HepG2 (cell line): ENCODE data around the gene A3GALT2. TPM values are rescaled to one million over a fixed set of nuclear protein-coding genes. Genes with fewer than 3 reads are reported as not detected.

Experiments used
- ATAC-seq: fragments of 200-7000 bp; cut with Tn5 transposase; 3 replicates; pipeline ENCODE4 v1.9.1; 2020; ENCODE audit warnings: mild to moderate bottlenecking, moderate library complexity
- BruUV-seq: library from RNA; stranded (reverse); fragments of 400-500 nt; replicated peaks from 2 replicates; lab custom pipeline; 2021; lab: Mats Ljungman, UMichigan
- CTCF ChIA-PET: fragments of 300-600 bp; formaldehyde crosslinking; extraction: SDS; loops from one replicate; lab custom pipeline; 2021; ENCODE audit warnings: low total read pairs, inconsistent platforms, low intra/inter-chr PET ratio; lab: Yijun Ruan, JAX
- POLR2A ChIA-PET: fragments of 350-600 bp; sonication (Branson Sonifier 250); formaldehyde crosslinking; loops from one replicate; lab custom pipeline; 2020; ENCODE audit warnings: antibody characterized with exemption, inconsistent platforms; lab: Yijun Ruan, JAX
- DNase-seq: peaks from one replicate; pipeline ENCODE4 v3.0.0-alpha.2; 2015; ENCODE audit warnings: low spot score
- FAIRE-seq: peaks from 3 replicates; lab custom pipeline; 2011; peaks lifted over from hg19 to GRCh38; lab: Jason Lieb, UNC
- H2AFZ ChIP-seq: one replicate; pipeline ENCODE4 v1.6.1; 2011; ENCODE audit warnings: low read length, inconsistent platforms
- H3K27ac ChIP-seq: fragments of 300-600 bp; 3 replicates; pipeline ENCODE4 v1.8.0; 2011; ENCODE audit warnings: mixed run types, mild to moderate bottlenecking, mixed read lengths, low read length, inconsistent platforms; ENCODE audit not compliant: insufficient read depth; ENCODE audit errors: extremely low read length
- H3K27me3 ChIP-seq, 2 experiments: fragments of 200-600 bp in 1 of 2; 2 replicates in 1 of 2; 3 replicates in 1 of 2; pipeline versions ENCODE4 v1.6.0 to v1.8.0; 2011; ENCODE audit warnings: low read length in 2 of 2, mild to moderate bottlenecking in 2 of 2, moderate library complexity in 2 of 2, inconsistent platforms in 1 of 2; ENCODE audit not compliant: insufficient read depth in 2 of 2, control insufficient read depth in 1 of 2
- H3K36me3 ChIP-seq, 2 experiments: fragments of 200-600 bp in 1 of 2; replicated peaks in 1 of 2; 2 replicates in 1 of 2; 3 replicates in 1 of 2; pipeline versions ENCODE4 v1.5.1 to v1.8.0; 2011; ENCODE audit warnings: low read length in 2 of 2, inconsistent platforms in 1 of 2; ENCODE audit not compliant: insufficient read depth in 2 of 2, control insufficient read depth in 1 of 2
- H3K4me1 ChIP-seq: 2 replicates; pipeline ENCODE4 v1.5.1; 2012; ENCODE audit warnings: low read length, inconsistent platforms; ENCODE audit not compliant: insufficient read depth
- H3K4me2 ChIP-seq: 2 replicates; pipeline ENCODE4 v1.6.0; 2011; ENCODE audit warnings: low read depth, low read length, inconsistent platforms
- H3K4me3 ChIP-seq, 3 experiments: fragments of 200-600 bp in 1 of 3; sonication (generic), shearing (Covaris generic) in 1 of 3; replicated peaks in 1 of 3; 2 replicates each; pipeline ENCODE4 v1.5.1; 2011 to 2016; ENCODE audit warnings: low read length in 3 of 3, inconsistent platforms in 2 of 3, low read depth in 2 of 3, mild to moderate bottlenecking in 2 of 3, control low read depth in 1 of 3, mixed read lengths in 1 of 3; ENCODE audit not compliant: insufficient read depth in 1 of 3
- H3K79me2 ChIP-seq: one replicate; pipeline ENCODE4 v1.6.1; 2011; ENCODE audit warnings: low read length, inconsistent platforms; ENCODE audit not compliant: insufficient read depth
- H3K9ac ChIP-seq: 2 replicates; pipeline ENCODE4 v1.6.0; 2011; ENCODE audit warnings: mild to moderate bottlenecking, low read depth, low read length, inconsistent platforms; ENCODE audit not compliant: insufficient read depth
- H3K9me3 ChIP-seq: 2 replicates; pipeline ENCODE4 v1.5.1; 2012; ENCODE audit warnings: mild to moderate bottlenecking, low read length
- H4K20me1 ChIP-seq: 2 replicates; pipeline ENCODE4 v1.6.0; 2011; ENCODE audit warnings: inconsistent platforms, mild to moderate bottlenecking, low read length, moderate library complexity; ENCODE audit not compliant: insufficient read depth
- ATAD3A ChIP-seq: sonication (generic); formaldehyde crosslinking; IDR thresholded peaks from 2 replicates; pipeline ENCODE4 v1.4.0; 2020; ENCODE audit warnings: missing genetic modification reagents
- EZH2 ChIP-seq: conservative IDR thresholded peaks from 2 replicates; pipeline ENCODE4 v1.6.1; 2012; ENCODE audit warnings: mild to moderate bottlenecking, low read depth, low read length, moderate library complexity
- HOXA7 ChIP-seq: sonication (generic); formaldehyde crosslinking; IDR thresholded peaks from 2 replicates; pipeline ENCODE4 v1.8.1; 2022; ENCODE audit warnings: mild to moderate bottlenecking, missing genetic modification reagents, moderate library complexity
- ISL2 ChIP-seq: sonication (generic); formaldehyde crosslinking; IDR thresholded peaks from 2 replicates; pipeline ENCODE4 v1.5.0; 2020; ENCODE audit warnings: missing genetic modification reagents
- RCOR2 ChIP-seq: IDR thresholded peaks from 2 replicates; pipeline ENCODE4 v1.6.1; 2016; ENCODE audit warnings: missing biosample characterization, missing genetic modification reagents
- TP53 ChIP-seq: sonication (generic); formaldehyde crosslinking; conservative IDR thresholded peaks from 2 replicates; pipeline ENCODE4 v1.4.0; 2020; ENCODE audit warnings: missing genetic modification reagents
- ZNF564 ChIP-seq: sonication (generic); formaldehyde crosslinking; IDR thresholded peaks from 2 replicates; pipeline ENCODE4 v1.8.1; 2023; ENCODE audit warnings: mild to moderate bottlenecking, missing genetic modification reagents
- WGBS: methylation state at CpG from one replicate; pipeline ENCODE4 v1.1.6; 2017; ENCODE audit warnings: low lambda C conversion rate; 5-methylcytosine and 5-hydroxymethylcytosine counted together
- in situ Hi-C: cut with HindIII; loops from 2 replicates; pipeline ENCODE4 v1.10.0; 2017; ENCODE audit warnings: low pct_unique_long_range_greater_than_20kb; ENCODE audit not compliant: extremely low pct_ligation_motif_present
- intact Hi-C: fragments of 100-400 bp; cut with micrococcal nuclease; formaldehyde crosslinking; loops from one replicate; pipeline ENCODE4 v1.10.0; 2022; ENCODE audit not compliant: unreplicated experiment
- polyA plus RNA-seq, 8 experiments: library from polyadenylated mRNA; depleted of rRNA in 3 of 8; stranded (reverse) in 7 of 8; unstranded in 1 of 8; fragments of >200 nt; fragmentation: Illumina TruSeq in 4 of 8; extraction: Trizol in 4 of 8; gene quantifications; 2 replicates each; pipeline versions ENCODE4 v1.2.1 to v1.2.3, GENCODE V29; 2011 to 2016; ENCODE audit warnings: low read depth in 4 of 8, missing spikeins in 1 of 8, mixed read lengths in 1 of 8; ENCODE audit not compliant: insufficient read depth in 1 of 8
- total RNA-seq, 5 experiments: library from RNA; depleted of rRNA; stranded (reverse); fragments of >200 nt; fragmentation: Illumina TruSeq; extraction: Trizol; gene quantifications; 2 replicates each; pipeline ENCODE4 v1.2.3, GENCODE V29; 2016; ENCODE audit warnings: low read depth in 1 of 5
- TF ChIP-seq, protein P1 (sequence below): sonication (generic); formaldehyde crosslinking; IDR thresholded peaks from 2 replicates; pipeline ENCODE4 v1.5.0; 2020; ENCODE audit warnings: mild to moderate bottlenecking, missing genetic modification reagents, moderate library complexity
- TF ChIP-seq, protein P2 (sequence below): sonication (generic); formaldehyde crosslinking; IDR thresholded peaks from 2 replicates; pipeline ENCODE4 v1.9.0; 2021; ENCODE audit warnings: missing genetic modification reagents, borderline replicate concordance
- TF ChIP-seq, protein P3 (sequence below): fragments of 450-650 bp; IDR thresholded peaks from 2 replicates; pipeline ENCODE4 v1.6.1; 2016
- TF ChIP-seq, protein P4 (sequence below): IDR thresholded peaks from 2 replicates; pipeline ENCODE4 v1.6.1; 2016; ENCODE audit warnings: low read depth, control low read depth
- TF ChIP-seq, protein P5 (sequence below): sonication (generic); formaldehyde crosslinking; IDR thresholded peaks from 2 replicates; pipeline ENCODE4 v1.5.0; 2020; ENCODE audit warnings: mild to moderate bottlenecking, missing genetic modification reagents, borderline replicate concordance
- TF ChIP-seq, protein P6 (sequence below): sonication (generic); formaldehyde crosslinking; conservative IDR thresholded peaks from 2 replicates; pipeline ENCODE4 v1.8.1; 2023; ENCODE audit warnings: missing genetic modification reagents

A3GALT2 gene
- total and polyA plus RNA-seq, 2 of the 13 experiments (the other 11 are each of a cell fraction or from before 2014, with no cell fraction given): not detected

DNA sequence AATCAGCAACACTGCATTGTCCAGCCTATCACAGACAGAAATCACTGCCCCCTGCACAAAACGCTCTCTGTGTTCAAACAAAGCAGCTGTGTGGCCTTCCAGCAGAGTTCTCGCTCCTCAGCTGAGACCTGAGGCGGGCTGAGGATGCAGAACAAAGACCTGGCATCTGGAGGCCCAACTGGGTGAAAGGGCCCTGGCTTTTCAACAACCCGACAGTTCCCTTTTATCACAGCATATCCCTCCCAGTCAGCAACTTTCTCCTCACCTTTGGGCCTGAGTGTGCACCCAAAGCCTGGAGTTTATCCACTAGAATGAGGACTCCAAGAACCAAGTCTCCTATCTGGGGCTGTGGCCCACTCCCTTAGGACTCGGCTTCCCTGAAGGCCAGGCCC, 42.6 kb upstream of the A3GALT2 start:
- no peaks in the 10 kb centered on the region for H3K79me2 ChIP-seq
- no peak overlapping the region for H3K9ac ChIP-seq
- peaks cover 3% of the 10 kb centered on the region; the same call in 1 of the 2 replicates for H4K20me1 ChIP-seq
- H3K9me3 ChIP-seq: no peaks in the 10 kb centered on the region
- no peaks in the 10 kb centered on the region for H3K36me3 ChIP-seq
- intact Hi-C loops (loop anchor here (10.0 kb wide), 1 partner anchor 249 kb away; no protein-coding TSS in a partner anchor), in situ Hi-C loops (no loop called here)
- H3K27me3 ChIP-seq: peaks cover 0 to 8% of the 10 kb centered on the region in 2 experiments; a peak in 2 of 5 replicates
- FAIRE-seq: no peak
- ChIA-PET CTCF (no interaction called here), POLR2A (interaction anchor here (0.7 to 2.0 kb wide), 6 partner anchors 11 to 108 kb away, joined by 3 to 15 read pairs (median 3); no protein-coding TSS in a partner anchor)
- no peak for ATAC-seq
- H3K27ac ChIP-seq: no peak overlapping the region
- peak overlapping the region; percentile 56; the same call in 1 of the 2 replicates for H3K4me2 ChIP-seq
- peaks cover 52% of the 10 kb centered on the region for H3K4me1 ChIP-seq
- no peak overlapping the region for H2AFZ ChIP-seq
- WGBS: 16% methylated on average over 5 of the region's 5 CpGs
- no TSS peak for BruUV-seq
- peak overlapping the region in 1 of 3 experiments; percentile 39; a peak in 1 of 6 replicates for H3K4me3 ChIP-seq
- no peak for DNase-seq
- TF ChIP-seq, protein P1, sequence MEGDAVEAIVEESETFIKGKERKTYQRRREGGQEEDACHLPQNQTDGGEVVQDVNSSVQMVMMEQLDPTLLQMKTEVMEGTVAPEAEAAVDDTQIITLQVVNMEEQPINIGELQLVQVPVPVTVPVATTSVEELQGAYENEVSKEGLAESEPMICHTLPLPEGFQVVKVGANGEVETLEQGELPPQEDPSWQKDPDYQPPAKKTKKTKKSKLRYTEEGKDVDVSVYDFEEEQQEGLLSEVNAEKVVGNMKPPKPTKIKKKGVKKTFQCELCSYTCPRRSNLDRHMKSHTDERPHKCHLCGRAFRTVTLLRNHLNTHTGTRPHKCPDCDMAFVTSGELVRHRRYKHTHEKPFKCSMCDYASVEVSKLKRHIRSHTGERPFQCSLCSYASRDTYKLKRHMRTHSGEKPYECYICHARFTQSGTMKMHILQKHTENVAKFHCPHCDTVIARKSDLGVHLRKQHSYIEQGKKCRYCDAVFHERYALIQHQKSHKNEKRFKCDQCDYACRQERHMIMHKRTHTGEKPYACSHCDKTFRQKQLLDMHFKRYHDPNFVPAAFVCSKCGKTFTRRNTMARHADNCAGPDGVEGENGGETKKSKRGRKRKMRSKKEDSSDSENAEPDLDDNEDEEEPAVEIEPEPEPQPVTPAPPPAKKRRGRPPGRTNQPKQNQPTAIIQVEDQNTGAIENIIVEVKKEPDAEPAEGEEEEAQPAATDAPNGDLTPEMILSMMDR (CRISPR knock-in tag): no peak
- no peak for TF ChIP-seq ISL2 (CRISPR knock-in tag)
- TF ChIP-seq, protein P2, sequence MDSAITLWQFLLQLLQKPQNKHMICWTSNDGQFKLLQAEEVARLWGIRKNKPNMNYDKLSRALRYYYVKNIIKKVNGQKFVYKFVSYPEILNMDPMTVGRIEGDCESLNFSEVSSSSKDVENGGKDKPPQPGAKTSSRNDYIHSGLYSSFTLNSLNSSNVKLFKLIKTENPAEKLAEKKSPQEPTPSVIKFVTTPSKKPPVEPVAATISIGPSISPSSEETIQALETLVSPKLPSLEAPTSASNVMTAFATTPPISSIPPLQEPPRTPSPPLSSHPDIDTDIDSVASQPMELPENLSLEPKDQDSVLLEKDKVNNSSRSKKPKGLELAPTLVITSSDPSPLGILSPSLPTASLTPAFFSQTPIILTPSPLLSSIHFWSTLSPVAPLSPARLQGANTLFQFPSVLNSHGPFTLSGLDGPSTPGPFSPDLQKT (CRISPR knock-in tag): no peak
- TF ChIP-seq, protein P3, sequence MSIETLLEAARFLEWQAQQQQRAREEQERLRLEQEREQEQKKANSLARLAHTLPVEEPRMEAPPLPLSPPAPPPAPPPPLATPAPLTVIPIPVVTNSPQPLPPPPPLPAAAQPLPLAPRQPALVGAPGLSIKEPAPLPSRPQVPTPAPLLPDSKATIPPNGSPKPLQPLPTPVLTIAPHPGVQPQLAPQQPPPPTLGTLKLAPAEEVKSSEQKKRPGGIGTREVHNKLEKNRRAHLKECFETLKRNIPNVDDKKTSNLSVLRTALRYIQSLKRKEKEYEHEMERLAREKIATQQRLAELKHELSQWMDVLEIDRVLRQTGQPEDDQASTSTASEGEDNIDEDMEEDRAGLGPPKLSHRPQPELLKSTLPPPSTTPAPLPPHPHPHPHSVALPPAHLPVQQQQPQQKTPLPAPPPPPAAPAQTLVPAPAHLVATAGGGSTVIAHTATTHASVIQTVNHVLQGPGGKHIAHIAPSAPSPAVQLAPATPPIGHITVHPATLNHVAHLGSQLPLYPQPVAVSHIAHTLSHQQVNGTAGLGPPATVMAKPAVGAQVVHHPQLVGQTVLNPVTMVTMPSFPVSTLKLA: no peak
- TF ChIP-seq, protein P4, sequence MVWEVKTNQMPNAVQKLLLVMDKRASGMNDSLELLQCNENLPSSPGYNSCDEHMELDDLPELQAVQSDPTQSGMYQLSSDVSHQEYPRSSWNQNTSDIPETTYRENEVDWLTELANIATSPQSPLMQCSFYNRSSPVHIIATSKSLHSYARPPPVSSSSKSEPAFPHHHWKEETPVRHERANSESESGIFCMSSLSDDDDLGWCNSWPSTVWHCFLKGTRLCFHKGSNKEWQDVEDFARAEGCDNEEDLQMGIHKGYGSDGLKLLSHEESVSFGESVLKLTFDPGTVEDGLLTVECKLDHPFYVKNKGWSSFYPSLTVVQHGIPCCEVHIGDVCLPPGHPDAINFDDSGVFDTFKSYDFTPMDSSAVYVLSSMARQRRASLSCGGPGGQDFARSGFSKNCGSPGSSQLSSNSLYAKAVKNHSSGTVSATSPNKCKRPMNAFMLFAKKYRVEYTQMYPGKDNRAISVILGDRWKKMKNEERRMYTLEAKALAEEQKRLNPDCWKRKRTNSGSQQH (CRISPR knock-in tag): no peak
- no peak for TF ChIP-seq TP53 (CRISPR knock-in tag)
- no peak for TF ChIP-seq ATAD3A
- TF ChIP-seq, protein P5, sequence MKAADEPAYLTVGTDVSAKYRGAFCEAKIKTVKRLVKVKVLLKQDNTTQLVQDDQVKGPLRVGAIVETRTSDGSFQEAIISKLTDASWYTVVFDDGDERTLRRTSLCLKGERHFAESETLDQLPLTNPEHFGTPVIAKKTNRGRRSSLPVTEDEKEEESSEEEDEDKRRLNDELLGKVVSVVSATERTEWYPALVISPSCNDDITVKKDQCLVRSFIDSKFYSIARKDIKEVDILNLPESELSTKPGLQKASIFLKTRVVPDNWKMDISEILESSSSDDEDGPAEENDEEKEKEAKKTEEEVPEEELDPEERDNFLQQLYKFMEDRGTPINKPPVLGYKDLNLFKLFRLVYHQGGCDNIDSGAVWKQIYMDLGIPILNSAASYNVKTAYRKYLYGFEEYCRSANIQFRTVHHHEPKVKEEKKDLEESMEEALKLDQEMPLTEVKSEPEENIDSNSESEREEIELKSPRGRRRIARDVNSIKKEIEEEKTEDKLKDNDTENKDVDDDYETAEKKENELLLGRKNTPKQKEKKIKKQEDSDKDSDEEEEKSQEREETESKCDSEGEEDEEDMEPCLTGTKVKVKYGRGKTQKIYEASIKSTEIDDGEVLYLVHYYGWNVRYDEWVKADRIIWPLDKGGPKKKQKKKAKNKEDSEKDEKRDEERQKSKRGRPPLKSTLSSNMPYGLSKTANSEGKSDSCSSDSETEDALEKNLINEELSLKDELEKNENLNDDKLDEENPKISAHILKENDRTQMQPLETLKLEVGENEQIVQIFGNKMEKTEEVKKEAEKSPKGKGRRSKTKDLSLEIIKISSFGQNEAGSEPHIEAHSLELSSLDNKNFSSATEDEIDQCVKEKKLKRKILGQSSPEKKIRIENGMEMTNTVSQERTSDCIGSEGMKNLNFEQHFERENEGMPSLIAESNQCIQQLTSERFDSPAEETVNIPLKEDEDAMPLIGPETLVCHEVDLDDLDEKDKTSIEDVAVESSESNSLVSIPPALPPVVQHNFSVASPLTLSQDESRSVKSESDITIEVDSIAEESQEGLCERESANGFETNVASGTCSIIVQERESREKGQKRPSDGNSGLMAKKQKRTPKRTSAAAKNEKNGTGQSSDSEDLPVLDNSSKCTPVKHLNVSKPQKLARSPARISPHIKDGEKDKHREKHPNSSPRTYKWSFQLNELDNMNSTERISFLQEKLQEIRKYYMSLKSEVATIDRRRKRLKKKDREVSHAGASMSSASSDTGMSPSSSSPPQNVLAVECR: no peak
- no peak for TF ChIP-seq EZH2
- no peak for TF ChIP-seq RCOR2 (CRISPR knock-in tag)
- TF ChIP-seq HOXA7: no peak
- no peak for TF ChIP-seq ZNF564 (CRISPR knock-in tag)
- TF ChIP-seq, protein P6, sequence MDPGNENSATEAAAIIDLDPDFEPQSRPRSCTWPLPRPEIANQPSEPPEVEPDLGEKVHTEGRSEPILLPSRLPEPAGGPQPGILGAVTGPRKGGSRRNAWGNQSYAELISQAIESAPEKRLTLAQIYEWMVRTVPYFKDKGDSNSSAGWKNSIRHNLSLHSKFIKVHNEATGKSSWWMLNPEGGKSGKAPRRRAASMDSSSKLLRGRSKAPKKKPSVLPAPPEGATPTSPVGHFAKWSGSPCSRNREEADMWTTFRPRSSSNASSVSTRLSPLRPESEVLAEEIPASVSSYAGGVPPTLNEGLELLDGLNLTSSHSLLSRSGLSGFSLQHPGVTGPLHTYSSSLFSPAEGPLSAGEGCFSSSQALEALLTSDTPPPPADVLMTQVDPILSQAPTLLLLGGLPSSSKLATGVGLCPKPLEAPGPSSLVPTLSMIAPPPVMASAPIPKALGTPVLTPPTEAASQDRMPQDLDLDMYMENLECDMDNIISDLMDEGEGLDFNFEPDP: no peak
